Body of pancreas (tissue), 4 donors: ENCODE results near the gene PKNOX2. TPM values are rescaled to one million over a fixed set of nuclear protein-coding genes. Genes with fewer than 3 reads are reported as not detected.

Source experiments
- ATAC-seq: fragments of 150-250 bp; one replicate; pipeline ENCODE4 v1.9.1; 2016
- DNase-seq, 4 donors: peaks; one replicate each; pipeline ENCODE4 v3.0.0-alpha.2; 2019
- H3K27ac ChIP-seq, 4 donors: fragments of 200-600 bp; sonication (generic); 1 replicate in 3 of 4; 2 replicates in 1 of 4; pipeline versions ENCODE4 v1.5.1 to v1.6.1; 2016 to 2019; ENCODE audit warnings: mild to moderate bottlenecking in 1 of 4, mixed read lengths in 1 of 4, moderate library complexity in 1 of 4
- H3K27me3 ChIP-seq, 2 donors: fragments of 200-600 bp; sonication (generic); one replicate each; pipeline ENCODE4 v1.6.0; 2016; ENCODE audit warnings: mild to moderate bottlenecking in 1 of 2
- H3K36me3 ChIP-seq, 2 donors: fragments of 200-600 bp; sonication (generic); replicated peaks in 1 of 2; 2 replicates each; pipeline ENCODE4 v1.5.1; 2016; ENCODE audit warnings: low read depth in 2 of 2; ENCODE audit not compliant: insufficient read depth in 1 of 2
- H3K4me1 ChIP-seq: fragments of 200-600 bp; sonication (generic); one replicate; pipeline ENCODE4 v1.6.0; 2016
- H3K4me3 ChIP-seq, 2 donors: fragments of 200-600 bp; sonication (generic); 1 replicate in 1 of 2; 2 replicates in 1 of 2; pipeline ENCODE4 v1.5.1; 2016 to 2019
- H3K9me3 ChIP-seq, 3 donors: fragments of 200-600 bp; sonication (generic); 1 replicate in 2 of 3; 2 replicates in 1 of 3; pipeline ENCODE4 v1.5.1; 2016
- CTCF ChIP-seq, 7 experiments: fragments of 450-650 bp in 4 of 7; fragments of 200-600 bp in 3 of 7; sonication (generic) in 3 of 7; IDR thresholded peaks; one replicate each; pipeline ENCODE4 v1.5.1; 2016 to 2019; ENCODE audit warnings: antibody characterized with exemption in 7 of 7
- POLR2A ChIP-seq, 3 donors: fragments of 450-650 bp; IDR thresholded peaks; one replicate each; pipeline ENCODE4 v1.6.1; 2016; ENCODE audit warnings: antibody characterized with exemption in 3 of 3, mild to moderate bottlenecking in 2 of 3
- WGBS, 2 donors: methylation state at CpG; one replicate each; pipeline ENCODE4 v1.1.5; 2017; 5-methylcytosine and 5-hydroxymethylcytosine counted together
- intact Hi-C: fragments of 100-400 bp; cut with DNase I; formaldehyde crosslinking; loops from one replicate; pipeline ENCODE4 v1.15.1; 2023
- total RNA-seq, 2 donors: library from RNA; depleted of rRNA; stranded (reverse); fragments of >200 nt; gene quantifications; one replicate each; pipeline ENCODE4 v1.1.0, GENCODE V29; 2016

Gene PKNOX2
- total RNA-seq, 2 donors from 2014 or later: 4.2 to 4.9 TPM

- TF ChIP-seq CTCF (IDR thresholded peaks at IDR 0.05) (no peak), POLR2A (IDR thresholded peaks at IDR 0.05) (no peak)
- 59 to 77% methylated on average over 3 to 8 of the region's 9 CpGs for WGBS, 2 donors
- DNase-seq: no peak
- ATAC-seq: no peak
- Histone ChIP-seq H3K36me3 (no peaks in the 10 kb centered on the region), H3K27me3 (no peaks in the 10 kb centered on the region), H3K4me1 (no peaks in the 10 kb centered on the region), H3K27ac (no peak overlapping the region), H3K9me3 (no peaks in the 10 kb centered on the region), H3K4me3 (no peak overlapping the region)
- intact Hi-C loops: no loop called here
Observed at GRCh38 chr11:125425601-125426000, 261.1 kb downstream of the PKNOX2 start.

DNA sequence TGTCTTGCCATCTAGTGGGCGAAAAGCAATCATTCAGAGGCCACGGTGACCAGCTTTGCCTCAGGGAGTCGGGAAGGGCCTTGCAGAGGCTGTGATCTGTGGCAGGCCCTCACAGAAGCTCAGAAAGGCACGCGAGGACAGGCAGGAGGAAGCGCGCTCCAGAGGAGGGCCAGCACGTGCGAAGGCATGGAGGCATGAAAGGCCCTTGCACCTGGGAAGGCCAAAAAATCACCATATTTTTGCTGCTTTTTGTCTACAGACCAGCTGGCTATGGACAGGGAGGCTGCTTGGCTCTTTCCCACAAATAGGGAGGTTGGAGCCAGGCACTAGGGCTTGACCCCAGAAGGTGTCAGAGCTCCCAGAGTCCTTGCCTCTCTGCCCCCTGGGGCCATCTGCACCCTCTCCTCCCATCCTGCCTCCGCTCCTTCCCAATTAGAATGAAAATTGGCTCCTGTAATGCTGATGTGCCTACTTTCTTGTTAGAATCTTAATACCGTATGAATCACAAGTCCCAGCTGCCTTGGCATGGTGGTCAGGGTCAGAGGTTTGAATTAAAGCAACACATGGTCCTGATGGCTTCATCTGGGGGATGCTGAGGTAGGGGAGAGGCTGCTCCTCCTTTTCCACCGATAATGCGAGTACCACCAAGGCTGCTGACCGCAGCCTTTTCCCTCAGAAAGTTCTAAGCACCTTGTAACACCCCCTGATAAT lies 262.4 kb downstream of the PKNOX2 start:
- intact Hi-C loops: no loop called here
- no peak for DNase-seq
- Histone ChIP-seq H3K36me3 (no peaks in the 10 kb centered on the region), H3K27me3 (no peaks in the 10 kb centered on the region), H3K9me3 (no peaks in the 10 kb centered on the region), H3K4me3 (no peak overlapping the region), H3K27ac (no peak overlapping the region), H3K4me1 (no peaks in the 10 kb centered on the region)
- TF ChIP-seq CTCF (IDR thresholded peaks at IDR 0.05): no peak
- TF ChIP-seq POLR2A (IDR thresholded peaks at IDR 0.05): no peak
- 83 to 87% methylated on average over 14 of the region's 14 CpGs for WGBS, 2 donors
- ATAC-seq: no peak

DNA sequence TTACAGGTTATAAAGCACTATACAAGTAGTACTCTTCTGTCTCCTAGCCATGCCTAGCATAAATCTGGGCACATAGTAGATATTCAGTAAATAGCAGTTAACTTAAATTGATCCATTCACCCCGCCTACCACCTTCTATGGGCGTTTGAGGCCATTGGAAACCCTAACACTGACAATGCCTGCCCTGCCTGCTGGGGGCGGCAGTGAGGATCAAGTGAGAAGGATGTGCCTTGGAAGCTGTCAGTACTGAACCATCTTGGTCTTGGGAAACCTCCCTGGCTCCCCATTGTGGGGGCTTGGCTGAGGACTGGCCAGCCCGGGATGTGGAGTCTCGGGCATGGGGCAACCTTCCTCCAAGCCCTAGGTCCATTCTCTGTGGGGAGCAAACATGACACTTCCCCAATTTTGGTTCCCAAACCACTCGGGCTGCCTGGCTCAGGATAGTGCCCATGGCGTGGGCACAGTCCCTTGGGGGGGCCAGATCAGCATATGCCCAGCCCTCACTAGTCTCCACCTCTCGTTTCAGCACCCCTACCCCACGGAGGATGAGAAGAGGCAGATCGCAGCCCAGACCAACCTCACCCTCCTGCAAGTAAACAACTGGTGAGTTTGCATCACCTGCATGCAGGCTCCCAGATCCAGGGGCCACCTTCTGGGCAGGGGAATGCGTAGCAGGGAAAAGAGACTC lies 264.1 kb downstream of the PKNOX2 start:
- DNase-seq: no peak
- H3K4me3 ChIP-seq: no peak overlapping the region
- H3K36me3 ChIP-seq: no peaks in the 10 kb centered on the region
- no peaks in the 10 kb centered on the region for H3K9me3 ChIP-seq
- ATAC-seq: no peak
- TF ChIP-seq CTCF (IDR thresholded peaks at IDR 0.05): no peak
- no peak for TF ChIP-seq POLR2A (IDR thresholded peaks at IDR 0.05)
- H3K27me3 ChIP-seq: no peaks in the 10 kb centered on the region
- no peak overlapping the region for H3K27ac ChIP-seq
- intact Hi-C loops: no loop called here
- H3K4me1 ChIP-seq: no peaks in the 10 kb centered on the region
- WGBS, 2 donors: 71 to 80% methylated on average over 5 to 11 of the region's 11 CpGs

DNA sequence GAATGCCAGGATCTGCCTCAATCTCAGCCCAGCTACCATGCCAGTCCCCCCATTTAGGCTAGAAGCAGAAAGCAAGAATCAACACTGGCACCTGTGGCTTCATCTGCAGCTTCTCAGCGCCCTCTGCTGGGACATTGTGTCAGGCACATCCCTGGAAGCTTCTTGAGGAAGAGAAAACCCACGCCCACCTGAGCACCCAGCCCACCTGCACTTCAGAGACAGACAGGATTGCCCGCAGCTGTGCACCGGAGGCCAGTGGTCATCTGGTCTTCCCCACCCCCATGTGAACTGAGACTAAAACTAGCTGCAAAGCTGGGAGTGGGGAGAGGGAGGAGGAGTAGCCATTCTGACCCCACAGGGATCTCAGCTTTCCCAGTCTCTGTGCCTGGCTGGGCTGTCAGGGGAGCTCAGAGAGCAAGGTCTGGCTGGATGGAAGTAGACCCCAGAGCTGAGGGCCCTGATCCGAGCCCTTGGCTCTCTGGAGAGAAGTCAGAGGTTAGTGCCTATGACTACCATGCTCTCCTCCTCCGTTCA lies 264.7 kb downstream of the PKNOX2 start:
- intact Hi-C loops: no loop called here
- no peak for TF ChIP-seq POLR2A (IDR thresholded peaks at IDR 0.05)
- peak; percentile 17 to 56 (median 39) for TF ChIP-seq CTCF (IDR thresholded peaks at IDR 0.05)
- no peak for ATAC-seq

More for the DNA sequence above, 264.7 kb downstream of the PKNOX2 start:
- Histone ChIP-seq H3K4me1 (no peaks in the 10 kb centered on the region), H3K9me3 (no peaks in the 10 kb centered on the region), H3K27me3 (no peaks in the 10 kb centered on the region), H3K27ac (no peak overlapping the region), H3K4me3 (no peak overlapping the region), H3K36me3 (no peaks in the 10 kb centered on the region)
- WGBS, 2 donors: 43 to 82% methylated on average over 4 to 6 of the region's 6 CpGs
- peak; percentile 38 to 62 (median 47) for DNase-seq
